Suprapubic skin (tissue), 4 donors: ENCODE results near the gene CEP41.

Experiments
- EP300 ChIP-seq: sonication (generic); formaldehyde crosslinking; IDR thresholded peaks from one replicate; pipeline ENCODE4 v1.6.1; 2017; ENCODE audit warnings: antibody characterized with exemption
- POLR2A ChIP-seq, 2 donors: fragments of 450-650 bp; IDR thresholded peaks; one replicate each; pipeline ENCODE4 v1.6.1; 2017; ENCODE audit warnings: antibody characterized with exemption in 2 of 2, mild to moderate bottlenecking in 2 of 2, moderate library complexity in 2 of 2
- POLR2AphosphoS5 ChIP-seq, 3 donors: sonication (generic); formaldehyde crosslinking; IDR thresholded peaks; one replicate each; pipeline ENCODE4 v1.6.1; 2017; ENCODE audit warnings: antibody characterized with exemption in 3 of 3
- TF ChIP-seq, protein P1 (sequence below), 2 donors: fragments of 200-600 bp in 1 of 2; fragments of 450-650 bp in 1 of 2; sonication (generic) in 1 of 2; IDR thresholded peaks; one replicate each; pipeline ENCODE4 v1.5.1; 2016 to 2019; ENCODE audit warnings: antibody characterized with exemption in 2 of 2, mild to moderate bottlenecking in 1 of 2, moderate library complexity in 1 of 2

DNA sequence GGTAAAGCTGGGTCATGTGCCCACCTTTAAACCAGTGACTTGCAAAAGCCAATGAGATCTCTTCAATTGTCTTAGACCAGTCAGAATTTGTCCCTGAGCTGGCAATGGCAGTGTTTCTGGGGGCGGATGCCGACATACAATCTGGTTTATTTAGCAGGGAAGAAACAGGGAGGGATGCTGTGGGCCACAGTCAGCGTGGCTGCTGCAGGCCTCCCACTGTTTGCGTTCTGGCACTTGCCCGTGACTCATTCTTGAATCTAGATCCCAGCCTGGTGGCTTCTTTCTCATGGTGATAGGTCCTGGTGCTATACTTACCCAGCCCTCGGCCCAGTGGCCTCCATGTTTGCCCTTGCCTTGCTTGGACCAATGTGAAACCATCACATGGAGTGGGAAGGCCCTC is 63.6 kb downstream of the CEP41 start:
- TF ChIP-seq, protein P1, sequence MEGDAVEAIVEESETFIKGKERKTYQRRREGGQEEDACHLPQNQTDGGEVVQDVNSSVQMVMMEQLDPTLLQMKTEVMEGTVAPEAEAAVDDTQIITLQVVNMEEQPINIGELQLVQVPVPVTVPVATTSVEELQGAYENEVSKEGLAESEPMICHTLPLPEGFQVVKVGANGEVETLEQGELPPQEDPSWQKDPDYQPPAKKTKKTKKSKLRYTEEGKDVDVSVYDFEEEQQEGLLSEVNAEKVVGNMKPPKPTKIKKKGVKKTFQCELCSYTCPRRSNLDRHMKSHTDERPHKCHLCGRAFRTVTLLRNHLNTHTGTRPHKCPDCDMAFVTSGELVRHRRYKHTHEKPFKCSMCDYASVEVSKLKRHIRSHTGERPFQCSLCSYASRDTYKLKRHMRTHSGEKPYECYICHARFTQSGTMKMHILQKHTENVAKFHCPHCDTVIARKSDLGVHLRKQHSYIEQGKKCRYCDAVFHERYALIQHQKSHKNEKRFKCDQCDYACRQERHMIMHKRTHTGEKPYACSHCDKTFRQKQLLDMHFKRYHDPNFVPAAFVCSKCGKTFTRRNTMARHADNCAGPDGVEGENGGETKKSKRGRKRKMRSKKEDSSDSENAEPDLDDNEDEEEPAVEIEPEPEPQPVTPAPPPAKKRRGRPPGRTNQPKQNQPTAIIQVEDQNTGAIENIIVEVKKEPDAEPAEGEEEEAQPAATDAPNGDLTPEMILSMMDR (IDR thresholded peaks at IDR 0.05): no peak
- TF ChIP-seq POLR2A (IDR thresholded peaks at IDR 0.05) (no peak), EP300 (no peak), POLR2AphosphoS5 (IDR thresholded peaks at IDR 0.05) (no peak)
